Vagina (tissue), 2 donors: Measurements from ENCODE around the gene LRRC4C.
"Not testable (repeated sequence)": the region's sequence is repeated elsewhere in the genome, so short reads cannot be mapped to it uniquely, and the experiment has no call there.

Experiments used
- POLR2A ChIP-seq, 2 donors: fragments of 450-650 bp; IDR thresholded peaks; one replicate each; pipeline ENCODE4 v1.6.1; 2017; ENCODE audit warnings: antibody characterized with exemption in 2 of 2, mild to moderate bottlenecking in 2 of 2, moderate library complexity in 2 of 2
- POLR2AphosphoS5 ChIP-seq, 2 donors: sonication (generic); formaldehyde crosslinking; IDR thresholded peaks; one replicate each; pipeline ENCODE4 v1.9.0; 2017; ENCODE audit warnings: antibody characterized with exemption in 2 of 2, mild to moderate bottlenecking in 2 of 2, low read depth in 1 of 2; ENCODE audit not compliant: insufficient read depth in 1 of 2
- TF ChIP-seq, protein P1 (sequence below), 3 experiments: fragments of 450-650 bp in 2 of 3; fragments of 200-600 bp in 1 of 3; sonication (generic) in 1 of 3; IDR thresholded peaks; one replicate each; pipeline ENCODE4 v1.5.1; 2017 to 2019; ENCODE audit warnings: antibody characterized with exemption in 3 of 3, mild to moderate bottlenecking in 2 of 3, moderate library complexity in 2 of 3

DNA sequence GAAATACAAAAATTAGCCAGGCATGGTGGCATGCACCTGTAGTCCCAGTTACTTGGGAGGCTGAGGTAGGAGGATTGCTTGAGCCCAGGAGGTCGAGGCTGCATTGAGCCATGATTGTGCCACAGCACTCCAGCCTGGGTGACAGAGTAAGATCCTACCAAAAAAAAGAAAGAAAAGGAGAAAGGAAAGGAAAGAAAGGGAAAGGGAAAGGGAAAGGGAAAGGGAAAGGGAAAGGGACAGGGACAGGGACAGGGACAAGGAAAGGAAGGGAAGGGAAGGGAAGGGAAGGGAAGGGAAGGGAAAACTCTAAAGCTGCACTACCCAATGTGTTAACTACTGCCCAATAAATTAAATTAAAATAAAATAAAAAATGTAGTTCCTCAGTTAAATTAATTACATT, 601.7 kb downstream of the LRRC4C start:
- not testable (repeated sequence) for TF ChIP-seq POLR2AphosphoS5 (IDR thresholded peaks at IDR 0.05; ENCODE audit: insufficient read depth in 1 of 2, low read depth in 1 of 2); POLR2A (IDR thresholded peaks at IDR 0.05)
- TF ChIP-seq, protein P1, sequence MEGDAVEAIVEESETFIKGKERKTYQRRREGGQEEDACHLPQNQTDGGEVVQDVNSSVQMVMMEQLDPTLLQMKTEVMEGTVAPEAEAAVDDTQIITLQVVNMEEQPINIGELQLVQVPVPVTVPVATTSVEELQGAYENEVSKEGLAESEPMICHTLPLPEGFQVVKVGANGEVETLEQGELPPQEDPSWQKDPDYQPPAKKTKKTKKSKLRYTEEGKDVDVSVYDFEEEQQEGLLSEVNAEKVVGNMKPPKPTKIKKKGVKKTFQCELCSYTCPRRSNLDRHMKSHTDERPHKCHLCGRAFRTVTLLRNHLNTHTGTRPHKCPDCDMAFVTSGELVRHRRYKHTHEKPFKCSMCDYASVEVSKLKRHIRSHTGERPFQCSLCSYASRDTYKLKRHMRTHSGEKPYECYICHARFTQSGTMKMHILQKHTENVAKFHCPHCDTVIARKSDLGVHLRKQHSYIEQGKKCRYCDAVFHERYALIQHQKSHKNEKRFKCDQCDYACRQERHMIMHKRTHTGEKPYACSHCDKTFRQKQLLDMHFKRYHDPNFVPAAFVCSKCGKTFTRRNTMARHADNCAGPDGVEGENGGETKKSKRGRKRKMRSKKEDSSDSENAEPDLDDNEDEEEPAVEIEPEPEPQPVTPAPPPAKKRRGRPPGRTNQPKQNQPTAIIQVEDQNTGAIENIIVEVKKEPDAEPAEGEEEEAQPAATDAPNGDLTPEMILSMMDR (IDR thresholded peaks at IDR 0.05), result not testable (repeated sequence)
